Epithelial cell of proximal tubule (primary cell): Measurements from ENCODE around the gene PTPRD. TPM values are rescaled to one million over a fixed set of nuclear protein-coding genes. Genes with fewer than 3 reads are reported as not detected.

Experiments
- DNase-seq: peaks from one replicate; pipeline ENCODE4 v3.0.0-alpha.2; 2011; ENCODE audit warnings: low read depth
- H3K4me3 ChIP-seq: 2 replicates; pipeline ENCODE4 v1.5.1; 2011; ENCODE audit warnings: low read depth, mild to moderate bottlenecking, low read length
- total RNA-seq: library from RNA; depleted of rRNA; stranded (reverse); fragments of >200 nt; gene quantifications from 2 replicates; pipeline ENCODE4 v1.2.3, GENCODE V29; 2015
- TF ChIP-seq, protein P1 (sequence below): conservative IDR thresholded peaks from 2 replicates; pipeline ENCODE4 v1.5.1; 2012; ENCODE audit warnings: low read depth, mild to moderate bottlenecking, low read length

Gene PTPRD
- total RNA-seq, 1 donor from 2014 or later, result 3.2 TPM

DNA sequence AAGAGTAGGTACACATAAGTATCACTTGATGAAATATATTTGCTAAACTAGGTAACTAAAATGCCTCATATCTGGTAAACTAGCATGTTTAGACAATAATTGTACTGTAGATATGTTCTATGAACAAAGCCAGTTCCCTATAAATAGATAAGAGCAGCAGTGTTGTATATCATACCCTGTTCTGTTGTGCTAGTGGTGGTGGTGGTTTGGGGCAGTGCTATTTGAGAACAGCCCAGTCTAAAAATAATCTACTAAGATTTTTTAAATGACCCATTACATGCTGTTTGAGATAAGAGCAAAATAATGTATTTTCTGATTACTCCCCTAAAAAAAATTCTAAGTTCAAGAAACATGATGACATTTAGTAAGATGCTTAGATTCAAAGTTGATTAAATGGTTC lies 1984.0 kb downstream of the PTPRD start:
- no peak overlapping the region for H3K4me3 ChIP-seq
- TF ChIP-seq, protein P1, sequence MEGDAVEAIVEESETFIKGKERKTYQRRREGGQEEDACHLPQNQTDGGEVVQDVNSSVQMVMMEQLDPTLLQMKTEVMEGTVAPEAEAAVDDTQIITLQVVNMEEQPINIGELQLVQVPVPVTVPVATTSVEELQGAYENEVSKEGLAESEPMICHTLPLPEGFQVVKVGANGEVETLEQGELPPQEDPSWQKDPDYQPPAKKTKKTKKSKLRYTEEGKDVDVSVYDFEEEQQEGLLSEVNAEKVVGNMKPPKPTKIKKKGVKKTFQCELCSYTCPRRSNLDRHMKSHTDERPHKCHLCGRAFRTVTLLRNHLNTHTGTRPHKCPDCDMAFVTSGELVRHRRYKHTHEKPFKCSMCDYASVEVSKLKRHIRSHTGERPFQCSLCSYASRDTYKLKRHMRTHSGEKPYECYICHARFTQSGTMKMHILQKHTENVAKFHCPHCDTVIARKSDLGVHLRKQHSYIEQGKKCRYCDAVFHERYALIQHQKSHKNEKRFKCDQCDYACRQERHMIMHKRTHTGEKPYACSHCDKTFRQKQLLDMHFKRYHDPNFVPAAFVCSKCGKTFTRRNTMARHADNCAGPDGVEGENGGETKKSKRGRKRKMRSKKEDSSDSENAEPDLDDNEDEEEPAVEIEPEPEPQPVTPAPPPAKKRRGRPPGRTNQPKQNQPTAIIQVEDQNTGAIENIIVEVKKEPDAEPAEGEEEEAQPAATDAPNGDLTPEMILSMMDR, result no peak
- no peak for DNase-seq

DNA sequence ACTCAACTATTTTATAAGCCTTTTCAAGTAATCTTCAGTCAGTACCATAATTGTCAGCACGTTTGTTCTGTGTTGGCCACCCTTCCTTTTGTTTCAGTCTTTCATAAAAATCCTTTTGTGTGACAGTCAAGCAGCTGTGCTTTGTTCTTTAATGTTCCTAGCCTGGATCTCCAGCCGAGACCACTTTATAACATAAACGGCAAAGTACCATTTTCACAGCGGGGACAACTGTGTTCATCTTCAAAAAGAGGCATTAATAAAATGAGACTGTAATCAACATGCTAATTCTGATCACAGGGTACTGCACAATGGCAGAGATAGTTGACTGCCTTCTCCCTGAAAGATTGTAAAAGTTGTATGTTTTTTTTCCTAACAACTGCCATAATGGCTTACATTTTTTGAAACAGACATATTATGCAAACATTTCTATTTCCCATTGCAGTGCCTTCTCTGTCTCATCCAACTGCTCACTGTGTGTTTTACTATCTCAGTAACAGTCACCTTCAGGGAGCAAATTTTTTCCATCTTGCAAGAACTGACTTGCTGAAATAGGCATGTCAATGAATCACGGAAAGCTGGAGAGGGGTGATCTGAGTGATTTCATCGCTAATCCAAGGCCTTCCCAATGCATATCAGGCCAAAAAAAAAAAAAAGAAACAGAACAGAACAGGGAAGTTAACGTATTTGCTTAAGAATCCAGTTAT lies 1984.7 kb downstream of the PTPRD start:
- H3K4me3 ChIP-seq, result no peak overlapping the region
- no peak for DNase-seq
- TF ChIP-seq, protein P1, result no peak

DNA sequence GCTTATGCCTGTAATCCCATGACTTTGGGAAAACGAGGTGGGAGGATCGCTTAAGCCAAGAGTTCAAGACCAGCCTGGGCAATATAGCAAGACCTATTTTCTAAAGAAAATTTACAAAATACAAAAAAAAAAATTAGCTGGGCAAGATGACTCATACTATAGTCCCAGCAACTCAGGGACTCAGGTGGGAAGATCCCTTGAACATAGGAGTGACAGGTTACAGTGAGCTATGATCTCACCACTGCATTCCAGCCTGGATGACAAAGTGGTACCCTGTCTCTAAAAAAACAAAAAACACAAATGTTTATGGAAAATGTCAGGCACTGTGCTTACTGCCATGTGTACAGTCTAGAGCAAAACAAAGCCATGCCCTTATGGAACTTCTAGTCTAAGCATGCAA lies 1989.9 kb downstream of the PTPRD start:
- DNase-seq, result no peak
- TF ChIP-seq, protein P1, result no peak
- no peak overlapping the region for H3K4me3 ChIP-seq

DNA sequence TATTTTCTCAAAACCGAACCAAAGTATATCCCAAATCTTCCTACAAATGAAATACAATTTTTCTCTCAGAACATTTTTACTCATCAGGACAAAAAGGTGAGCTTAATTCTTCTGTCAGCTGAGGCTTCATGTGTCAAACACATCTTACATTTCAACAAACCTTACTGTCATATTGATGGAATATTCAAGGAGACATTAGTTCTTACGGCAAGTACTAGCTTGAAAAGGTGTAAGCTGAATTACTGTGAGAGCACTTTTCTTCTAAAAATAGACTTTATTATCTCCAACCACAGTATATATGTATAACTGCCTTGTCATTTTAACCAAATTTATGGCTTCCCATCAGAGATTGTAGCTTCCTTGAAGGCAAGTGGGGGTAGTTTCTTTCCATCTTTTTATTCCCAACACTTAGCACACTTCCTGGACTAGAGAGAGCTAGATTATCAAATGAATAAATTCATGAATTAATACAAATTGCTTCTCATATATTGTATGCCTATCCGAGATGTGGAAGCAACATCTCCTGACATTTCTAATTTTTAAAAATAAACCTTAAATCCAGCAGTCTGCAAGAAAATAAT lies 1990.5 kb downstream of the PTPRD start:
- DNase-seq, result no peak
- TF ChIP-seq, protein P1, result no peak
- H3K4me3 ChIP-seq, result no peak overlapping the region

DNA sequence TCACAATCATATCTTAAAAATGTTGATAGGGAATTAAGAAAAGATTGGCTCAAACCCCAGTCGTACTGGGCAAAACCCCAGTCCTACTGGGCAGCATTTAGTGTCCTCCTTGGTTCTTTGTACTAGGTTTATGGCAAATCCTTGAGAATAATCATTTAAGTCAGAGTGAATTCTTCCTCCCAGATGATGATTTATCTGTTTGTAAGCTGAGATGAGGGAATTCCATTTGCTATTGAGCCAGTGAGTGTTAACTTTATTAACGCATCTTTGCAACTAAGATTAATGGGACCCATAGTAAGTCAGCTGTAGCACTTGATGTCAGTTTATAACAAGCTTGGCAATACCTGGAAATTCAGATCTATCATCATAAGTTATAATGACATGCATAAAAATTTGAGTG lies 1991.4 kb downstream of the PTPRD start:
- no peak for DNase-seq
- H3K4me3 ChIP-seq, result no peak overlapping the region
- TF ChIP-seq, protein P1, result no peak

DNA sequence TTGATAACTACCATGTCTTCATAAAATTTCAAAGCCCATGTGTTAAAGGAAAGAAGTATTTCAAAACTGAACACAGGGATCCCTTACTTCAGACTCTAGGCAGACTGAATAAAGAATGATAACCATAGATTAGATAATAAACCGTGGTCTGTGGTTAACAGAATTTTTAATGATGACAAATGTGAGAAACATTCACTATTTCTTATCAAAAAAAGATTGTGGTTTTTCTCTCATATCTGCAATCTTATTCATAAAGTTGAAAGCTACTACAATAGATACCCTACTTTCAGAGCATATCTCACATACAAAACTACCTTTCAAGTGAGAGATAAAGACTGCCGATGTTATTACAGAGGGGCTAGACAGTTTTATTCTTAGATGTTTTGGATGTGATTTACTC lies 1996.4 kb downstream of the PTPRD start:
- no peak for DNase-seq
- H3K4me3 ChIP-seq, result no peak overlapping the region
- TF ChIP-seq, protein P1, result no peak
